ENCODE data around the gene CENPS. TPM values are rescaled to one million over a fixed set of nuclear protein-coding genes. Genes with fewer than 3 reads are reported as not detected.

The CENPS gene
- total RNA-seq, 1 experiment from 2014 or later, result 15.0 TPM

Other genes with a start within 250 kb of the CENPS start
- gene KIF1B, start 219.9 kb upstream of the CENPS start, total RNA-seq (2014; rRNA removed; shearing (Covaris generic); ENCODE audit: low replicate concordance), result 18.1 and 25.7 TPM in 2 replicates
- gene PGD, start 31.4 kb upstream of the CENPS start, total RNA-seq (2014; rRNA removed; shearing (Covaris generic); ENCODE audit: low replicate concordance), result 146 and 182 TPM in 2 replicates
- 0.33 TPM in 1 of 2 replicates, not detected in the other for gene CORT, start 19.6 kb downstream of the CENPS start, total RNA-seq (2014; rRNA removed; shearing (Covaris generic); ENCODE audit: low replicate concordance)
- 36.7 and 51.9 TPM in 2 replicates for gene DFFA, start 42.1 kb downstream of the CENPS start, total RNA-seq (2014; rRNA removed; shearing (Covaris generic); ENCODE audit: low replicate concordance)
- 15.4 and 21.5 TPM in 2 replicates for gene PEX14, start 44.5 kb downstream of the CENPS start, total RNA-seq (2014; rRNA removed; shearing (Covaris generic); ENCODE audit: low replicate concordance)